HG03439 (cell line): ENCODE results near the gene PRRG4.
"Not testable (repeated sequence)": the region's sequence is repeated elsewhere in the genome, so short reads cannot be mapped to it uniquely, and the experiment has no call there.

ENCODE experiments used
- ATAC-seq: cut with Tn5 transposase; IDR thresholded peaks from one replicate; pipeline ENCODE4 v1.9.1; 2021; ENCODE audit warnings: mild to moderate bottlenecking, moderate library complexity; ENCODE audit not compliant: unreplicated experiment

Gene PRRG4

GRCh38 chr11:32884770-32885384, 55.1 kb downstream of the PRRG4 start:
- ATAC-seq: no peak

GRCh38 chr11:32885556-32885955, 55.8 kb downstream of the PRRG4 start:
- no peak for ATAC-seq

- no peak for ATAC-seq
Measured at GRCh38 chr11:32886180-32886579, 56.5 kb downstream of the PRRG4 start.

GRCh38 chr11:32887707-32888383, 58.1 kb downstream of the PRRG4 start:
- ATAC-seq: not testable (repeated sequence)

GRCh38 chr11:32888384-32888710, 58.6 kb downstream of the PRRG4 start:
- not testable (repeated sequence) for ATAC-seq

GRCh38 chr11:32888805-32889204, 59.1 kb downstream of the PRRG4 start:
- no peak for ATAC-seq

GRCh38 chr11:32890843-32891656, 61.3 kb downstream of the PRRG4 start:
- ATAC-seq: no peak

GRCh38 chr11:32891657-32892354, 62.1 kb downstream of the PRRG4 start:
- ATAC-seq: no peak

GRCh38 chr11:32892355-32893092, 62.8 kb downstream of the PRRG4 start, which contains the start of gene QSER1:
QSER1 (plus strand) TSS chr11:32892811; CDS start chr11:32893126, 315 bp downstream.
- peak; percentile 68 for ATAC-seq

GRCh38 chr11:32893093-32893342, 63.3 kb downstream of the PRRG4 start:
- ATAC-seq: no peak

- ATAC-seq: peak; percentile 34
Measured at GRCh38 chr11:32893343-32894148, 63.8 kb downstream of the PRRG4 start.

- no peak for ATAC-seq
Measured at GRCh38 chr11:32894149-32894827, 64.6 kb downstream of the PRRG4 start.

- no peak for ATAC-seq
Measured at GRCh38 chr11:32894921-32895320, 65.2 kb downstream of the PRRG4 start.

- no peak for ATAC-seq
Measured at GRCh38 chr11:32895471-32895870, 65.7 kb downstream of the PRRG4 start.

GRCh38 chr11:32897103-32897502, 67.4 kb downstream of the PRRG4 start:
- ATAC-seq: no peak

- no peak for ATAC-seq
Measured at GRCh38 chr11:32899438-32899837, 69.7 kb downstream of the PRRG4 start.

- ATAC-seq: no peak
Measured at GRCh38 chr11:32902089-32902665, 72.5 kb downstream of the PRRG4 start.

GRCh38 chr11:32905028-32905667, 75.4 kb downstream of the PRRG4 start:
- ATAC-seq: no peak
